ENCODE measurements around the gene ADGRB2. TPM values are rescaled to one million over a fixed set of nuclear protein-coding genes. Genes with fewer than 3 reads are reported as not detected.

Gene ADGRB2
- total and polyA plus RNA-seq, 2 of the 4 experiments (the other 2 are of a cell fraction): 2.2 to 11.9 TPM

DNA sequence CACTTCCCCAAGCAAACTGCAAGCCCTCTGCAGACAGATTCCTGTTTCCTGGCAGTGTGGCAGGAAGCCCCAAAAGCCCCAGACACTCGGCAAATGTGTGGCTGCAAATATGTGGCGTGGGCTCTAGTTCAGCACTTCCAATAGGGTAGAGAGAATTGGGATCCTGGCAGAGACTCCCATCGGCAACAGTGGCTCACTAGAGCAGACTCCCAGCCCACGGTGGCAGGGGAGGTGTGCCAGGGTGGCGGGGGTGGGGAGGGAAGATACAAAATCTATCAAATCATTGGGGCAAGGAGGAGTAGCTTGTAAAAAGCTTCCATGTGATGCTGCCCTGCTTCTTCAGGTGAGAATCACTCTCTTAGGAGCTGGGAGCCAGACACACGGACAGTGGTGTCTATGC is 86.2 kb downstream of the ADGRB2 start:
- no peak overlapping the region for H3K14ac ChIP-seq (replicated peaks; ENCODE audit: low read depth, low read length)
- H4K8ac ChIP-seq (ENCODE audit: low read depth in 2 of 2, low read length in 2 of 2): no peak overlapping the region
- no peak overlapping the region for H4K91ac ChIP-seq (ENCODE audit: insufficient read depth, low read depth, low read length)
- H3K23ac ChIP-seq (ENCODE audit: low read depth, low read length): no peak overlapping the region
- ChIA-PET CTCF (interaction anchor here (1.2 kb wide), 1 partner anchor 14 kb away, joined by 3 read pairs; no protein-coding TSS in a partner anchor), POLR2A (ENCODE audit: unreplicated experiment) (no interaction called here)
- no TSS peak for BruUV-seq (replicated peaks)
- H2AK5ac ChIP-seq (ENCODE audit: low read depth, low read length): no peak overlapping the region
- H2BK5ac ChIP-seq (ENCODE audit: low read depth, low read length, poor library complexity, severe bottlenecking): no peak overlapping the region
- H3K18ac ChIP-seq (ENCODE audit: low read depth, low read length): no peak overlapping the region
- H3K9me3 ChIP-seq (ENCODE audit: control insufficient read depth, insufficient read depth, low read length): no peaks in the 10 kb centered on the region
- no peaks in the 10 kb centered on the region for H3K4me1 ChIP-seq (ENCODE audit: control insufficient read depth, insufficient read depth, low read length)
- H3K9me1 ChIP-seq (ENCODE audit: insufficient read depth, low read length): peaks cover 3% of the 10 kb centered on the region; the same call in 1 of the 2 replicates
- H3K27ac ChIP-seq (ENCODE audit: insufficient read depth, low read length): no peak overlapping the region
- no peak overlapping the region for H3K56ac ChIP-seq (ENCODE audit: extremely low read depth, insufficient read depth, low read length)
- H3K27me3 ChIP-seq (ENCODE audit: control insufficient read depth, insufficient read depth, low read length): no peaks in the 10 kb centered on the region
- H4K5ac ChIP-seq (ENCODE audit: low read depth, low read length): no peak overlapping the region
- no peak for TF ChIP-seq SMC3 (IDR thresholded peaks at IDR 0.05; ENCODE audit: low read depth, low read length)
- TF ChIP-seq FOS (IDR thresholded peaks at IDR 0.05; ENCODE audit: low read depth, low read length): no peak
- TF ChIP-seq RFX5 (IDR thresholded peaks at IDR 0.05; ENCODE audit: low read depth, low read length): no peak
- TF ChIP-seq, protein P1, sequence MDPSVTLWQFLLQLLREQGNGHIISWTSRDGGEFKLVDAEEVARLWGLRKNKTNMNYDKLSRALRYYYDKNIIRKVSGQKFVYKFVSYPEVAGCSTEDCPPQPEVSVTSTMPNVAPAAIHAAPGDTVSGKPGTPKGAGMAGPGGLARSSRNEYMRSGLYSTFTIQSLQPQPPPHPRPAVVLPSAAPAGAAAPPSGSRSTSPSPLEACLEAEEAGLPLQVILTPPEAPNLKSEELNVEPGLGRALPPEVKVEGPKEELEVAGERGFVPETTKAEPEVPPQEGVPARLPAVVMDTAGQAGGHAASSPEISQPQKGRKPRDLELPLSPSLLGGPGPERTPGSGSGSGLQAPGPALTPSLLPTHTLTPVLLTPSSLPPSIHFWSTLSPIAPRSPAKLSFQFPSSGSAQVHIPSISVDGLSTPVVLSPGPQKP (IDR thresholded peaks at IDR 0.05; ENCODE audit: borderline replicate concordance, low read depth, low read length): no peak
- no peak for TF ChIP-seq RCOR1 (IDR thresholded peaks at IDR 0.05; ENCODE audit: insufficient replicate concordance, low read length)
- no peak for TF ChIP-seq MXI1 (IDR thresholded peaks at IDR 0.05; ENCODE audit: borderline replicate concordance, low read depth, low read length)
- no peak for TF ChIP-seq NFE2L2 (IDR thresholded peaks at IDR 0.05; ENCODE audit: low read depth, low read length)
- TF ChIP-seq, protein P2, sequence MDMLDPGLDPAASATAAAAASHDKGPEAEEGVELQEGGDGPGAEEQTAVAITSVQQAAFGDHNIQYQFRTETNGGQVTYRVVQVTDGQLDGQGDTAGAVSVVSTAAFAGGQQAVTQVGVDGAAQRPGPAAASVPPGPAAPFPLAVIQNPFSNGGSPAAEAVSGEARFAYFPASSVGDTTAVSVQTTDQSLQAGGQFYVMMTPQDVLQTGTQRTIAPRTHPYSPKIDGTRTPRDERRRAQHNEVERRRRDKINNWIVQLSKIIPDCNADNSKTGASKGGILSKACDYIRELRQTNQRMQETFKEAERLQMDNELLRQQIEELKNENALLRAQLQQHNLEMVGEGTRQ (IDR thresholded peaks at IDR 0.05; ENCODE audit: low read depth, low read length): no peak
- no peak for TF ChIP-seq CEBPB (IDR thresholded peaks at IDR 0.05; ENCODE audit: low read depth, low read length)
- no peak for TF ChIP-seq POLR2A (IDR thresholded peaks at IDR 0.05; ENCODE audit: low read depth, low read length)
- TF ChIP-seq CHD1 (IDR thresholded peaks at IDR 0.05; ENCODE audit: low read depth, low read length): no peak
- no peak for TF ChIP-seq MAZ (IDR thresholded peaks at IDR 0.05; ENCODE audit: borderline replicate concordance, low read depth, low read length)
- no peak for TF ChIP-seq RAD21 (IDR thresholded peaks at IDR 0.05; ENCODE audit: low read length)
- TF ChIP-seq BHLHE40 (IDR thresholded peaks at IDR 0.05; ENCODE audit: low read depth, low read length): no peak
- TF ChIP-seq, protein P3, sequence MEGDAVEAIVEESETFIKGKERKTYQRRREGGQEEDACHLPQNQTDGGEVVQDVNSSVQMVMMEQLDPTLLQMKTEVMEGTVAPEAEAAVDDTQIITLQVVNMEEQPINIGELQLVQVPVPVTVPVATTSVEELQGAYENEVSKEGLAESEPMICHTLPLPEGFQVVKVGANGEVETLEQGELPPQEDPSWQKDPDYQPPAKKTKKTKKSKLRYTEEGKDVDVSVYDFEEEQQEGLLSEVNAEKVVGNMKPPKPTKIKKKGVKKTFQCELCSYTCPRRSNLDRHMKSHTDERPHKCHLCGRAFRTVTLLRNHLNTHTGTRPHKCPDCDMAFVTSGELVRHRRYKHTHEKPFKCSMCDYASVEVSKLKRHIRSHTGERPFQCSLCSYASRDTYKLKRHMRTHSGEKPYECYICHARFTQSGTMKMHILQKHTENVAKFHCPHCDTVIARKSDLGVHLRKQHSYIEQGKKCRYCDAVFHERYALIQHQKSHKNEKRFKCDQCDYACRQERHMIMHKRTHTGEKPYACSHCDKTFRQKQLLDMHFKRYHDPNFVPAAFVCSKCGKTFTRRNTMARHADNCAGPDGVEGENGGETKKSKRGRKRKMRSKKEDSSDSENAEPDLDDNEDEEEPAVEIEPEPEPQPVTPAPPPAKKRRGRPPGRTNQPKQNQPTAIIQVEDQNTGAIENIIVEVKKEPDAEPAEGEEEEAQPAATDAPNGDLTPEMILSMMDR (conservative IDR thresholded peaks at IDR 0.05; ENCODE audit: low read depth, low read length): no peak
- TF ChIP-seq MAFK (IDR thresholded peaks at IDR 0.05; ENCODE audit: low read depth, low read length): no peak
- H2BK15ac ChIP-seq (ENCODE audit: low read depth, low read length): no peak overlapping the region
- H3K4me2 ChIP-seq (ENCODE audit: low read depth, low read length): no peak overlapping the region
- H2BK120ac ChIP-seq (ENCODE audit: low read depth, low read length): no peak overlapping the region
- H3K9ac ChIP-seq (ENCODE audit: low read depth, low read length): no peak overlapping the region
- no peak overlapping the region for H2AK9ac ChIP-seq (replicated peaks; ENCODE audit: low read depth, low read length, poor library complexity)
- no peak overlapping the region for H2AFZ ChIP-seq (replicated peaks; ENCODE audit: low read length, poor library complexity)
- in situ Hi-C loops (cut with MboI; ENCODE audit: low sequenced_read_pairs): no loop called here
- no peak overlapping the region for H3K4me3 ChIP-seq (ENCODE audit: insufficient read depth, low read depth, low read length)
- dilution Hi-C loops (cut with HindIII; ENCODE audit: low sequenced_read_pairs, unreplicated experiment): no loop called here
- no peak overlapping the region for H3K4ac ChIP-seq (ENCODE audit: low read depth, low read length)
- H3K79me1 ChIP-seq (ENCODE audit: low read depth in 1 of 2, low read length in 2 of 2): peaks cover 0 to 3% of the 10 kb centered on the region in 2 experiments; a peak in 1 of 4 replicates
- DNase-seq (no peak), ATAC-seq (ENCODE audit: low read depth) (no peak)
- intact Hi-C loops (cut with micrococcal nuclease): no loop called here
- no peak overlapping the region for H2BK20ac ChIP-seq (ENCODE audit: low read depth, low read length)
- H4K20me1 ChIP-seq (ENCODE audit: insufficient read depth, low read length): no peaks in the 10 kb centered on the region
- 60% methylated on average over 1 of the region's 6 CpGs; no CpG with 5 or more reads in 1 of the 2 experiments for WGBS, 2 experiments (ENCODE audit: extremely low coverage in 2 of 2, insufficient read length in 1 of 2)
- peaks cover 73% of the 10 kb centered on the region for H3K36me3 ChIP-seq (ENCODE audit: control insufficient read depth, insufficient read depth, low read length)

All from IMR-90 (cell line).